Right lobe of liver (tissue), 6 donors: ENCODE data around the gene DNAH8. TPM values are rescaled to one million over a fixed set of nuclear protein-coding genes. Genes with fewer than 3 reads are reported as not detected.

Source experiments
- ATAC-seq, 4 donors: fragments of 200-7000 bp; cut with Tn5 transposase; one replicate each; pipeline ENCODE4 v1.9.1; 2020; ENCODE audit warnings: mild to moderate bottlenecking in 4 of 4, moderate library complexity in 4 of 4
- DNase-seq, 3 donors: peaks; one replicate each; pipeline ENCODE4 v3.0.0-alpha.2; 2020
- H3K27ac ChIP-seq, 3 donors: fragments of 200-600 bp; one replicate each; pipeline ENCODE4 v1.8.0; 2022
- H3K27me3 ChIP-seq, 2 donors: fragments of 200-600 bp; one replicate each; pipeline ENCODE4 v1.8.0; 2022
- H3K36me3 ChIP-seq, 4 donors: fragments of 200-600 bp; sonication (generic) in 1 of 4; one replicate each; pipeline versions ENCODE4 v1.5.1 to v1.8.0; 2017 to 2022; ENCODE audit warnings: control low read depth in 1 of 4
- H3K4me1 ChIP-seq, 4 donors: fragments of 200-600 bp; sonication (generic) in 1 of 4; one replicate each; pipeline versions ENCODE4 v1.5.1 to v1.8.0; 2017 to 2022; ENCODE audit warnings: control low read depth in 1 of 4
- H3K4me3 ChIP-seq, 3 donors: fragments of 200-600 bp; one replicate each; pipeline ENCODE4 v1.8.0; 2022
- H3K9me3 ChIP-seq, 4 donors: fragments of 200-600 bp; sonication (generic) in 1 of 4; one replicate each; pipeline versions ENCODE4 v1.5.1 to v1.8.0; 2017 to 2022; ENCODE audit warnings: control low read depth in 1 of 4
- POLR2A ChIP-seq: fragments of 450-650 bp; IDR thresholded peaks from one replicate; pipeline ENCODE4 v1.6.1; 2017; ENCODE audit warnings: antibody characterized with exemption, mild to moderate bottlenecking
- WGBS: methylation state at CpG from one replicate; pipeline ENCODE4 v1.1.6; 2018; ENCODE audit warnings: low coverage, low lambda C conversion rate; ENCODE audit not compliant: insufficient coverage; ENCODE audit errors: missing lambda C conversion rate; 5-methylcytosine and 5-hydroxymethylcytosine counted together
- intact Hi-C, 2 donors: fragments of 100-400 bp; cut with DNase I; formaldehyde crosslinking; loops; one replicate each; pipeline versions ENCODE4 v1.11.2 to v1.14.1; 2022
- total RNA-seq, 6 experiments: library from RNA; depleted of rRNA in 2 of 6; stranded (reverse); fragments of >200 nt in 2 of 6; fragmentation: NEBNext Ultra II Directional in 3 of 6; extraction: Animal tissue kit (Norgen Biotek cat#: 25700) in 3 of 6; gene quantifications; one replicate each; pipeline versions ENCODE4 v1.1.0 to v1.2.4, GENCODE V29; 2016 to 2023
- TF ChIP-seq, protein P1 (sequence below), 4 donors: fragments of 200-600 bp in 3 of 4; fragments of 450-650 bp in 1 of 4; IDR thresholded peaks; one replicate each; pipeline versions ENCODE4 v1.5.1 to v1.8.0; 2016 to 2022; ENCODE audit warnings: antibody characterized with exemption in 4 of 4, mild to moderate bottlenecking in 2 of 4
- donor health status: DM: no; HTN: yes; CAD: no.
- donor health status: DM: no; HTN: no; CAD: no.
- donor health status: DM: no; HTN: no; CAD: no.
- donor health status: DM: no; HTN: yes; CAD: no.
- donor health status: DM: no; HTN: yes; CAD: no.

DNAH8 gene
- total RNA-seq, 6 experiments from 2014 or later: 0.02 TPM; not detected in 5

DNA sequence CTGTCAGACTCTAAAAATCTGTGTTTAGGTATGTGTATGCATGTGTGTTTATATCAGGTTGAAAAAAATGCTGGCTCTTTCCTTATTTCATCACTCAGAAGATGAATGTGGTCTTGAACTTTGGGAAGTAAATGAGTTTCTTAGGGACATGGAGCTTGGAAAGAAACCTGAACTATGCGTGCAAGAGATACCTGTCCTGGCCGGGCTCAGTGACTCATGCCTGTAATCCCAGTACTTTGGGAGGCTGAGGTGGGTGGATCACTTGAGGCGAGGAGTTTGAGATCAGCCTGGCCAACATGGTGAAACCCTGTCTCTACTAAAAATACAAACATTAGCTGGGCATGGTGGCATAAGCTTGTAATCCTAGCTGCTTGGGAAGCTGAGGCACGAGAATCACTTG lies 329.1 kb downstream of the DNAH8 start:
- WGBS: 96% methylated on average over 4 of the region's 4 CpGs
- no peak overlapping the region for H3K4me3 ChIP-seq
- peaks cover 0 to 7% (median 0%) of the 10 kb centered on the region in 4 donors for H3K4me1 ChIP-seq
- H3K36me3 ChIP-seq: no peaks in the 10 kb centered on the region
- no peak for ATAC-seq
- no peaks in the 10 kb centered on the region for H3K27me3 ChIP-seq
- H3K9me3 ChIP-seq: no peaks in the 10 kb centered on the region
- TF ChIP-seq, protein P1, sequence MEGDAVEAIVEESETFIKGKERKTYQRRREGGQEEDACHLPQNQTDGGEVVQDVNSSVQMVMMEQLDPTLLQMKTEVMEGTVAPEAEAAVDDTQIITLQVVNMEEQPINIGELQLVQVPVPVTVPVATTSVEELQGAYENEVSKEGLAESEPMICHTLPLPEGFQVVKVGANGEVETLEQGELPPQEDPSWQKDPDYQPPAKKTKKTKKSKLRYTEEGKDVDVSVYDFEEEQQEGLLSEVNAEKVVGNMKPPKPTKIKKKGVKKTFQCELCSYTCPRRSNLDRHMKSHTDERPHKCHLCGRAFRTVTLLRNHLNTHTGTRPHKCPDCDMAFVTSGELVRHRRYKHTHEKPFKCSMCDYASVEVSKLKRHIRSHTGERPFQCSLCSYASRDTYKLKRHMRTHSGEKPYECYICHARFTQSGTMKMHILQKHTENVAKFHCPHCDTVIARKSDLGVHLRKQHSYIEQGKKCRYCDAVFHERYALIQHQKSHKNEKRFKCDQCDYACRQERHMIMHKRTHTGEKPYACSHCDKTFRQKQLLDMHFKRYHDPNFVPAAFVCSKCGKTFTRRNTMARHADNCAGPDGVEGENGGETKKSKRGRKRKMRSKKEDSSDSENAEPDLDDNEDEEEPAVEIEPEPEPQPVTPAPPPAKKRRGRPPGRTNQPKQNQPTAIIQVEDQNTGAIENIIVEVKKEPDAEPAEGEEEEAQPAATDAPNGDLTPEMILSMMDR (IDR thresholded peaks at IDR 0.05): no peak
- no peak for TF ChIP-seq POLR2A
- H3K27ac ChIP-seq: no peak overlapping the region
- DNase-seq: no peak
- intact Hi-C loops: no loop called here

DNA sequence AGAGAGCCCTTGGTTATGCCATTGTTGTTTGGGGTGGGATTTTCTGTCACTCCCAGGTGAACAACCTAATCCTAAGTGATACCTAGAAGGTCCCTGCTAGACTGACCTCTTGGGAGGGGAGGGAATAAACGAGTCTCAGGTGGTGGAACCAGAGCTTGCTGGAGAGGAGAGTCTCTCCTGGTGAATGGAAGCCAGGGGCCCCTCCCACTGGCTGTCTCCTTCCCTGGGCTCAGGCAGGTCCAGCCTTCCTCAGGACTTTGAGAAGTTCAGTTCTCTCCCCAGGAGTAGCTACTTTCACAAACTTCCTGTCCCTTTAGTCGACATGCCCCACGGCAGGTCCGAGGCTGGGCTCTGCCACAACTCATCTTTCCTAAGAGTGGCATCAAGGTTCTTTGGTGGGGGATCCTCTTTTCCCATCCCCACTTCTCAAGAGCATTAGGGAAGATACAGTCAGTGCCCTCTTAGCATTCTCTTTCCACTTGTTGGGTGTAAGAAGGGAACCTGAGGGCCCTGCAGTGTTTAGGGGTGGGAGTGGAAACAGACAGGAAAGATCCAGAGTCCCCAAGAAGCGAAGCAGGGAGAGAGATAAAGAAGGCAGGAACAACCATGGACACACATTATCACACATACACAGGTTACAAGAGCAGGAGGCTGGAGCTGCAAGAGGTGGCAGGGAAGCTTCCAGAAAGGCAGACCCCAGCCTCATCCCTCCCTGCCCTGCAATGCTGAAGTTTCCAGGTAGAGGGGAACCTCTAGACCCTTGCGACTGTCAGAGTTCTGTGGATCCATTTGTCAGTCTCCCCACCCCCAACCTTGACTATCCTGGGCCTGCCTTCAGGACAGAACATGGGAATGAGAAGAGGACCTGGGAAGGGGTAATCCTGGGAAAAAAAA lies 332.6 kb downstream of the DNAH8 start:
- H3K27me3 ChIP-seq: no peaks in the 10 kb centered on the region
- H3K9me3 ChIP-seq: no peaks in the 10 kb centered on the region
- H3K4me1 ChIP-seq: peaks cover 0 to 7% (median 0%) of the 10 kb centered on the region in 4 donors
- H3K4me3 ChIP-seq: no peak overlapping the region
- ATAC-seq: no peak
- no peak for TF ChIP-seq POLR2A
- TF ChIP-seq, protein P1 (IDR thresholded peaks at IDR 0.05): no peak
- DNase-seq: no peak
- 53% methylated on average over 4 of the region's 6 CpGs for WGBS
- no peaks in the 10 kb centered on the region for H3K36me3 ChIP-seq
- no peak overlapping the region for H3K27ac ChIP-seq
- intact Hi-C loops: no loop called here

DNA sequence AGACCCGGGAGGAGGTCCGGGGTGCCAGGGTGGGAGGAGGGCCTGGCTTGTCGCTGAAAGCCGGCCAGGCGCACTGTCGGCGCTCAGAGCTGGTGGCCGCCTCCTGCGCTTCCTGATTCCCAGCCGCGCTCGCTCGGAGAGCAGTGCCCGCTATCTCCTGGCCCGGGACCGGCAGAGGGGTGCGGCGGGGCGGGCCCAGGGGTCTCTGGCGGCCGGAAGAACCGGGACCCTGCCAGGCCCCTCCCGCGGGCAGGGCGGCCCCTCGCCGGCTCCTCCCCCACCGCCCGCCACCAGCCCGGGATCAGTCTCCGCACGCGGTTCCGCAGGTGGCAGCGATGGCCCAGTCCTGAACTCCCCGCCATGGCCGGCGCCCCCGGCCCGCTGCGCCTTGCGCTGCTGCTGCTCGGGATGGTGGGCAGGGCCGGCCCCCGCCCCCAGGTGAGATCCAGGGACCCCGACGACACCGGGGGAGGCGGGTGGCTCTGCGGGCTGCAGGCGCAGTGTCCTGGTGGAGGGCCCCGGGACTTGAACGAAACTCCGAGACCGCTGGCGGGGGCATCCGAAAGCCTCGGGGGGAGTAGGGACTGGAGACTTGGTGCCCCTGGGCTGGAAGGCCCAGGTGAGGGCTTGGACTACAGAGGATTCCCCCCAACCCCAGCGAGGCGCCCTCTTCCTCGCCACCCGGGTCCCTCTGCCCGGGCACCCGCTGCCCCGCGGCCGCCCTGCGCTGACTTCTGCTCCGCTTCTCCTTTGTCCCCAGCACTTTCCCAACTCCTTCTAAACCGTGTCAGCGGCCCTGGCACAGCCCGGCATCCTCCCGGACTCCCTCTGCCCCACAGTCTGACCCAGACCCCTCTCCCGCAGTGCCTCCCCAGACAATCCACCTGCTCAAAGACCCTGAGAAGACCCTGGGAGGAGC lies 333.6 kb downstream of the DNAH8 start, which contains the start of gene GLP1R:
GLP1R (plus strand) TSS at position 301 of the 919 bp plus-strand sequence; CDS start at position 361, 60 bp downstream.
- DNase-seq: no peak
- intact Hi-C loops: no loop called here

More for the DNA sequence above, 333.6 kb downstream of the DNAH8 start, which contains the start of gene GLP1R:
- H3K4me1 ChIP-seq: peaks cover 0 to 7% (median 0%) of the 10 kb centered on the region in 4 donors
- TF ChIP-seq, protein P1 (IDR thresholded peaks at IDR 0.05): no peak
- TF ChIP-seq POLR2A: no peak
- H3K9me3 ChIP-seq: no peaks in the 10 kb centered on the region
- peak in 3 of 4 donors; percentile 15 to 55 (median 49) for ATAC-seq
- H3K27ac ChIP-seq: no peak within 1 kb of the TSS
- H3K27me3 ChIP-seq: no peaks in the 10 kb centered on the region
- no peaks in the 10 kb centered on the region for H3K36me3 ChIP-seq
- 7% methylated on average over 5 of the region's 74 CpGs for WGBS
- H3K4me3 ChIP-seq: peak within 1 kb of the TSS in 1 of 3 donors; percentile 35
